SU-DHL-6 (cell line): ENCODE data around the gene PNPLA3.

ENCODE experiments used
- CTCF ChIP-seq: fragments of 200-600 bp; sonication (generic); IDR thresholded peaks from one replicate; pipeline ENCODE4 v1.5.1; 2017; ENCODE audit warnings: antibody characterized with exemption, mild to moderate bottlenecking, low read length, moderate library complexity; ENCODE audit not compliant: insufficient read depth, poor library complexity, severe bottlenecking
- EZH2phosphoT487 ChIP-seq: fragments of 200-600 bp; sonication (generic), shearing (Covaris generic); conservative IDR thresholded peaks from 2 replicates; pipeline ENCODE4 v1.6.1; 2018; ENCODE audit warnings: mild to moderate bottlenecking, antibody characterized with exemption, low read length, moderate library complexity, mixed read lengths

DNA sequence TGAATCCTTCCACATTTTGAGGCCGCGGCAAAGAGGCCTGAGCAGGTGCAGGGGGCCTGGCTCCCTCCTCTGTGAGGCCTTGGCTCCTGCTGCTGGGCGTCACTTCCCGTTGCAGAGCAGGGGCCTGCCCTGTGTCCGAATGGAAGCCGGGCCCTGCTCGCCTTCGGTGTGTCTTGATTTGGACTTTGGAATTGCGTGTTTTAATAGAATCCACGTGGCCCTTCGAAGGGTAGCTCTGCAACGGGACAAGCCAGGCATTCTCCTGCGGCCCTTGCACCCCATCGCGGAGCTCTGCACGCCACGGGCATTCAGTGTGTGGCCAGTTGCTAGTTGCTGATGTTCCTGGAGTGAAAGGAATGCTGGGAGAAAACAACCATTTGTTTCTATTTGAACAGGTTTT is 57.4 kb downstream of the PNPLA3 start:
- TF ChIP-seq CTCF (no peak), EZH2phosphoT487 (no peak)
